ENCODE data around the gene GLI3. TPM values are rescaled to one million over a fixed set of nuclear protein-coding genes. Genes with fewer than 3 reads are reported as not detected.

GLI3 gene
- total RNA-seq, 1 experiment from 2014 or later = 46.2 TPM

DNA sequence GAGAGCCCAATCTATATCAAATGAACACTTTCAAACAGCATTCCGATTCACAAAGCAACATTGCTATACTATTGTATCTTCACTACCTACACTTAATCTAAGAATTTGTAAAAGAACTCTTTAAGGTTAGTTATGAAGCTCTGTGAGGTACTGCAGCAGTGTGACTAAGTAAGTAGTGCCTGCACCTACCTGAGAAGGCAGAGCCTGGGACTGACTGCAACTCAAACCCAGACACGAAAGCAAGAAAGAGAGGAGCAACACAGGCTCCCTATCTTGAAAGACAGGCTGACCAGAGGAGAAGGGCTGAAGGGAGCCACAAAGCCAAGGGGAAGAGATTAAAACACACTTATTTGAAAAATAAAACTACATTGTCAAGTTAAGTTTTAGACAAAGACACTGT is 160.1 kb downstream of the GLI3 start (continued):
- TF ChIP-seq ATF2 (CRISPR knock-in tag; IDR thresholded peaks at IDR 0.05; ENCODE audit: borderline replicate concordance, low read depth) (no peak), GTF2I (CRISPR knock-in tag; conservative IDR thresholded peaks at IDR 0.05) (no peak), EMX1 (CRISPR knock-in tag; IDR thresholded peaks at IDR 0.05) (no peak), ZMAT4 (CRISPR knock-in tag; IDR thresholded peaks at IDR 0.05) (no peak), FOXK1 (CRISPR knock-in tag; IDR thresholded peaks at IDR 0.05) (no peak), RELA (CRISPR knock-in tag; IDR thresholded peaks at IDR 0.05; ENCODE audit: borderline replicate concordance) (no peak), TP53 (CRISPR knock-in tag; IDR thresholded peaks at IDR 0.05) (no peak), ETV6 (CRISPR knock-in tag; IDR thresholded peaks at IDR 0.05) (no peak), NFYB (CRISPR knock-in tag; conservative IDR thresholded peaks at IDR 0.05; ENCODE audit: low read depth) (no peak), JUN (CRISPR knock-in tag; IDR thresholded peaks at IDR 0.05) (no peak), ELF4 (CRISPR knock-in tag; IDR thresholded peaks at IDR 0.05; ENCODE audit: low read depth) (no peak)

DNA sequence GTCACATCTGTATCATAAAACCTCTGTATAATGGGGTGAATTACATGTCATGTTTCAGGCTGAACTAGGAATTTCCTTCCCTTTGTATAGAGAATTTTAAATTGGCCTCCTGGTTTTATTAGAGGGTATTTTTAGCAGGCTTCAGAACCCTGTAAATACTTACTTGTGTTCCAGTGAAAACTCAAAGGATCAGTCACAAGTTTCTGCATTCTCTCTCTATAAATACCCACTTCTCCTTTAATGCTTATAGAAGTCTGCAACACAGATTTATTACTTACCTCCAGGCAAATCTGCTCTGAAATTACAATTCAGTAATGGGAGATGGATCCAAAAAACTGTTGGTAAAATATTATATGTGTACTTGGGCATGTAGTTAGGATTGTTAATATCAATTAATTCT is 161.6 kb downstream of the GLI3 start:
- TF ChIP-seq USF2 (CRISPR knock-in tag; IDR thresholded peaks at IDR 0.05) (no peak), TEAD4 (CRISPR knock-in tag; IDR thresholded peaks at IDR 0.05) (no peak), FOXP1 (CRISPR knock-in tag; IDR thresholded peaks at IDR 0.05; ENCODE audit: borderline replicate concordance) (no peak), SMAD3 (CRISPR knock-in tag; IDR thresholded peaks at IDR 0.05; ENCODE audit: borderline replicate concordance) (no peak), ELF4 (CRISPR knock-in tag; IDR thresholded peaks at IDR 0.05; ENCODE audit: low read depth) (no peak), ZNF121 (CRISPR knock-in tag; IDR thresholded peaks at IDR 0.05) (no peak), JAZF1 (CRISPR knock-in tag; IDR thresholded peaks at IDR 0.05) (no peak), NR1H2 (CRISPR knock-in tag; IDR thresholded peaks at IDR 0.05) (no peak), CREB1 (CRISPR knock-in tag; IDR thresholded peaks at IDR 0.05) (no peak), ZNF317 (CRISPR knock-in tag; IDR thresholded peaks at IDR 0.05; ENCODE audit: borderline replicate concordance, low read depth) (no peak), NR2C2 (CRISPR knock-in tag; IDR thresholded peaks at IDR 0.05) (no peak), SOX15 (CRISPR knock-in tag; IDR thresholded peaks at IDR 0.05) (no peak), ZNF232 (CRISPR knock-in tag; IDR thresholded peaks at IDR 0.05) (no peak), TCF7 (CRISPR knock-in tag; IDR thresholded peaks at IDR 0.05; ENCODE audit: low read depth) (no peak), ZNF671 (CRISPR knock-in tag; IDR thresholded peaks at IDR 0.05) (no peak), IRF2 (CRISPR knock-in tag; IDR thresholded peaks at IDR 0.05; ENCODE audit: borderline replicate concordance, low read depth) (no peak), ETV6 (CRISPR knock-in tag; IDR thresholded peaks at IDR 0.05) (no peak)
- TF ChIP-seq, protein P1, sequence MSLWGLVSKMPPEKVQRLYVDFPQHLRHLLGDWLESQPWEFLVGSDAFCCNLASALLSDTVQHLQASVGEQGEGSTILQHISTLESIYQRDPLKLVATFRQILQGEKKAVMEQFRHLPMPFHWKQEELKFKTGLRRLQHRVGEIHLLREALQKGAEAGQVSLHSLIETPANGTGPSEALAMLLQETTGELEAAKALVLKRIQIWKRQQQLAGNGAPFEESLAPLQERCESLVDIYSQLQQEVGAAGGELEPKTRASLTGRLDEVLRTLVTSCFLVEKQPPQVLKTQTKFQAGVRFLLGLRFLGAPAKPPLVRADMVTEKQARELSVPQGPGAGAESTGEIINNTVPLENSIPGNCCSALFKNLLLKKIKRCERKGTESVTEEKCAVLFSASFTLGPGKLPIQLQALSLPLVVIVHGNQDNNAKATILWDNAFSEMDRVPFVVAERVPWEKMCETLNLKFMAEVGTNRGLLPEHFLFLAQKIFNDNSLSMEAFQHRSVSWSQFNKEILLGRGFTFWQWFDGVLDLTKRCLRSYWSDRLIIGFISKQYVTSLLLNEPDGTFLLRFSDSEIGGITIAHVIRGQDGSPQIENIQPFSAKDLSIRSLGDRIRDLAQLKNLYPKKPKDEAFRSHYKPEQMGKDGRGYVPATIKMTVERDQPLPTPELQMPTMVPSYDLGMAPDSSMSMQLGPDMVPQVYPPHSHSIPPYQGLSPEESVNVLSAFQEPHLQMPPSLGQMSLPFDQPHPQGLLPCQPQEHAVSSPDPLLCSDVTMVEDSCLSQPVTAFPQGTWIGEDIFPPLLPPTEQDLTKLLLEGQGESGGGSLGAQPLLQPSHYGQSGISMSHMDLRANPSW (CRISPR knock-in tag; conservative IDR thresholded peaks at IDR 0.05; ENCODE audit: low read depth) = no peak
- TF ChIP-seq, protein P2, sequence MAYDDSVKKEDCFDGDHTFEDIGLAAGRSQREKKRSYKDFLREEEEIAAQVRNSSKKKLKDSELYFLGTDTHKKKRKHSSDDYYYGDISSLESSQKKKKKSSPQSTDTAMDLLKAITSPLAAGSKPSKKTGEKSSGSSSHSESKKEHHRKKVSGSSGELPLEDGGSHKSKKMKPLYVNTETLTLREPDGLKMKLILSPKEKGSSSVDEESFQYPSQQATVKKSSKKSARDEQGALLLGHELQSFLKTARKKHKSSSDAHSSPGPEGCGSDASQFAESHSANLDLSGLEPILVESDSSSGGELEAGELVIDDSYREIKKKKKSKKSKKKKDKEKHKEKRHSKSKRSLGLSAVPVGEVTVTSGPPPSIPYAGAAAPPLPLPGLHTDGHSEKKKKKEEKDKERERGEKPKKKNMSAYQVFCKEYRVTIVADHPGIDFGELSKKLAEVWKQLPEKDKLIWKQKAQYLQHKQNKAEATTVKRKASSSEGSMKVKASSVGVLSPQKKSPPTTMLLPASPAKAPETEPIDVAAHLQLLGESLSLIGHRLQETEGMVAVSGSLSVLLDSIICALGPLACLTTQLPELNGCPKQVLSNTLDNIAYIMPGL (CRISPR knock-in tag; IDR thresholded peaks at IDR 0.05) = no peak
- TF ChIP-seq, protein P3, sequence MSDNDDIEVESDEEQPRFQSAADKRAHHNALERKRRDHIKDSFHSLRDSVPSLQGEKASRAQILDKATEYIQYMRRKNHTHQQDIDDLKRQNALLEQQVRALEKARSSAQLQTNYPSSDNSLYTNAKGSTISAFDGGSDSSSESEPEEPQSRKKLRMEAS (CRISPR knock-in tag; IDR thresholded peaks at IDR 0.05) = no peak
- H3K4me3 Mint-ChIP-seq = no peak overlapping the region
- CTCF ChIA-PET = no interaction called here
- POLR2A ChIA-PET = no interaction called here
- H3K36me3 Mint-ChIP-seq = no peaks in the 10 kb centered on the region; the same call in 1 of the 2 replicates
- ATAC-seq (no peak), DNase-seq (ENCODE audit: low spot score) (no peak)
- peaks cover 3% of the 10 kb centered on the region for H3K9me3 Mint-ChIP-seq
- H3K4me1 Mint-ChIP-seq = peaks cover 38% of the 10 kb centered on the region
- H3K27me3 Mint-ChIP-seq (ENCODE audit: low read depth) = no peaks in the 10 kb centered on the region
- no peak overlapping the region for H3K27ac Mint-ChIP-seq

All from WTC11 (cell line).